COLO829 (cell line): ENCODE results near the gene RPL23.
A peak's percentile ranks its signal among the peaks of the same experiment; 100 is the strongest.

Experiments
- DNase-seq: peaks from one replicate; pipeline ENCODE4 v3.0.0; 2012; ENCODE audit warnings: low spot score

RPL23 gene

DNA sequence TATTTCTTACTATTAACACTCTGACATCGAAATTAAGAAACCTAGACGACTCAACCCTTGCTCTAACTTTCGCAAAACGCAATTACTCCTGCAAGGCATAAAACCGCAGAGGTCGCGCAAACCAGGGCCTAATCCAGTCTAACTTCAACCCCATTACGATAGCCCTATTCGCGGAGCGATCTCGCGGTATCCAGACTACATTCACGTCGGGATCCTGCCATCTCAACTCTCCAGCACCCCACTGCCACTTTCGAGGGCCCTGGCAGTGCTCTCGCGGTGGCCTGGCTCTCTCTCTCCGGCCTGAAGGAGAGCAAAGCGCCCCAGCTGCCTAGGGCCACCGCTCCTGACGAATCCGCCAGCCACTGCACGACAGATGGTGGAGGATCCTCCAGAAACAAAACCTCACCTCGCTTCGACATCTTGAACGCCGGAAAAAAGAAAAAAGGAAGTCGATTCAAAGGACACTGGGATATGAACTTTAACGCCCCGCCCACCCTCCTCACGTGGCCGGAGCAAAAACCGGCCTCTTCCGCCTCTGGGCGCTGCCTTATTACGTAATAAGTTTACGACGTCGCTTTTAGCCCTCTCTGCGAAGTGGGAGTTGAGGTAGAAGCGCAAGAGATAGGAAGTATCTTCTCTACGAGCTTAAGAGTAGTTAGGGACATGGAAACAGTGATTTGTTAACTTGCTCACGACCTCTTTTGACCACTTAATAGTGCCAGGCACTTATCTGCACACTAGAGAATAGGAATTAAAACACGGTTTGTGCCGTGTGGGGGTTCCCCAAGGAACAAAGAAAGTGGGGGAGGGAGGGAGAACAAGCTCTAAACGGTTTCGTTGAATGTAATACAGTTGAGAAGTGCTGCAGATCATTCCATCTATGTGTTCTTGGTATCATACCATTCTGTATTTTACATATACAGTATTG is at the start of gene RPL23:
TSS of gene RPL23 (minus strand) at position 430 of the 928 bp plus-strand sequence. CDS start at position 419, 11 bp downstream.
- peak; percentile 95 for DNase-seq

DNA sequence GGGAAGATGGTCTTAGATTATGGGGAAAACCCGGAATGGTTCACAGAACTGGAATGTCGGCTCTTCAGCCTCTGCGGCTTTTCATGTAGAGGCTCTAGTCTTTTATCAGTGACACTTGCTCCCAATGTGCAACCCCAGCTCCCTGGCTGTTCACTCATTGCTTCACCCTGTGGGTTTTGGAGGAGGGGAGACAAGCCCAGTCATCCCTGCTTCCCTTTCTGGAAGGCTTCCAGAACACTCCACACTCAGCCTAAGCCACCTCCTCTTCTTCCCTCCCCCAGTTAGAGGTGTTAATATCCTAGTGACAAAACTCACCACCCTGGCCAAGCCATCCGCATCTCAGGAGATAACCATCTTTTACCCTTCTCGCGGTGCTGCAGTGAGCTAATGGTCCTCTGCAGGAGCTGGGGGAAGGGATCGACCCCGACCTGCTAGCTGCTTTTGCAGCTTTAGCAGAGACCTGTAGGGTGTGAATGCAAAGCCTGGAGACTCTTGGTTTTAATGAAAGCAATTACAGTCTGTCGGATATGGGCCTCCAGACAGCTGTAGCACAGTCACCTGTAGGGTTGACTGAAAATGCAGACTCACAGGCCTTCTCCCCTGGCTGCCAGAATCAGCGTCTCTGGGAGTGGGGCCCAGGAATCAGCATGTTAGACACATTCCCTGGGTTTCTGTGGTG is 47.6 kb upstream of the RPL23 start:
- DNase-seq = no peak

DNA sequence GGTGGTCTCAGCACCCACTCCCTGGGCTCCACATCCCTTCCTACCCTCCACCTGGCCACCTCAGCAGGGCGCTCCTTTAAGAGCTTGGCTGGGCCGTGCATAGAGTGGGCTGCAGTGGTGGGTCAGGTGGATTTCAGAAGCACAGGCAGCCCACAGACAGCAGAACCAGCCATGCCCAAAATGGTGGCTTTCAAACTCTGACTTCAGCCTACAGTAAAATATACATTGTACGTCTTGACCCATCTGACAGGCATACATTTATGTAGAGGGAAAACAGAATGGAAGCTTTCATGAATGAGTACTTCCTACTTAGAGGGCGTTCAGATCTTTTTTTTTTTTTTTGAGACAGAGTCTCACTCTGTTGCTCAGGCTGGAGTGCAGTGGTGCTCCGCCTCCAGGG is 45.9 kb upstream of the RPL23 start:
- no peak for DNase-seq

DNA sequence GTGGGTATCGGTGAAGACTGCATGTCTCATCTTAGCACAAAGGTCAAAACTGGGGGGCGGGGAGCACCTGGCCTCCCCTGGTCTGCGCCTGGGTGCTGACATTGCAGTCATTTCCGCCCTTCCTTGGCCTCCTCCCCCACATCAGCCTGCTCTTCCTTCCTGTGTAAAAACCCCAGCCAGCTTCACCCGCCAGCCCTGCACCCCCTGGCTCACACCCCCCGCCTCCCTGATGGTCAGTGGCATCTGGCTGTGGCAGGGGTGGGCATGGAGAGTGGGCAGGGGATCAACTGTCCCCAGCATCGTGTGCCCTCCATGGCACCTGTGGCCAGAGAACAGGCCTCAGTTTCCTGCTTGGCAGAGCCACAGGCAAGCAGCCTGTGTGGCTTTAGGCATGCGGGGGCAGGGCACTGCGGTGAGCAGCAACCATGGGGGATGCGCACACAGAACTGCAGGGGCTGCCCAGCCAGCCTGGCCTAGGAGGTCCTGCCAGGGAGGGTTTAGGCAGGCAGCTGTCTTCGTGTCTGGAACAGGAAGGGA is 45.4 kb upstream of the RPL23 start:
- no peak for DNase-seq

DNA sequence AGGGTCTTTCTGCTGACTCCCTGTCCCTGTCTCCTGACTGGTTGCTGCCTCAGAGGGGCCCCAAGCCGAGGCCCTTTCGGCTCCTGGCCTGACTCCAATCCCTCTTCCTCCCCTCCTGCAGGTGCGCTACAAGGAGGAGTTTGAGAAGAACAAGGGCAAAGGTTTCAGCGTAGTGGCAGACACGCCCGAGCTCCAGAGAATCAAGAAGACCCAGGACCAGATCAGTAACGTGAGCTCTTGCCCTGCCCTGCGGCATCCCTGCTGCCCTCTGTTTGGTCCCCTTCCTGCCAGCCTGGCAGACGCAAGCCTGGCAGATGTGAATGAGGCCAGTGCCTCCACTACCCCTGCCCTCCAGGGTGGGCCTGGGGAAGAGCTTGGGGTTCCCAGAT is 44.8 kb upstream of the RPL23 start:
- DNase-seq = no peak

DNA sequence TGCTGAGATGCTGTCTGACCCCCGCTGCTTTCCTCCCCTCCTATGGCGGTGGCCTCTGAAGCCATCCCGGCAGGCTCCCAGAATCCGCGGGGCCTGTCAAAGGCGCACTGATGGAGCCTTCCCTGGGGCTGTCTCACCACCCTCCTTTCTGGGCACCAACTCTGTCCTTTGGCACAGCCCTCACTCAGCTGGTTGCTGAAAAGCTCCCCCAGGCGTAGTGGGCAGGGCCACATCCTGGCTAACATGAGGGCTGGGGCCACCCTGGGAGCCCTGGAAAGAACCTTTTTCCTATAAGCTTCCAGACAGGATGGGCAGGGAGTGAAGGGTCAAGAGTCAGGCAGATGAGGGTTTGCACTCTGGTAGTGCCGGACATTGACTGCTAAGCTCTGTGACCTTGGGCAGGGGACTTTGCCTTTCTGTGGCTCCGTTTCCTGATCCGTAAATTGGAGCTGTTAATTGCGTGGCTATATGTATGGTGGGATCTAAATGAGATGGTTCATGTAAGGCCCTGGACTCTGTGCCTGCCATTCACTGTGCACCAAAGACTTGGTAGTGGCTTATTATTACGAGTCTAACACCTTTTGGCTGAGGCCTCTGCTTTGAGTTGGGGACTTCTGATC is 44.3 kb upstream of the RPL23 start:
- no peak for DNase-seq

DNA sequence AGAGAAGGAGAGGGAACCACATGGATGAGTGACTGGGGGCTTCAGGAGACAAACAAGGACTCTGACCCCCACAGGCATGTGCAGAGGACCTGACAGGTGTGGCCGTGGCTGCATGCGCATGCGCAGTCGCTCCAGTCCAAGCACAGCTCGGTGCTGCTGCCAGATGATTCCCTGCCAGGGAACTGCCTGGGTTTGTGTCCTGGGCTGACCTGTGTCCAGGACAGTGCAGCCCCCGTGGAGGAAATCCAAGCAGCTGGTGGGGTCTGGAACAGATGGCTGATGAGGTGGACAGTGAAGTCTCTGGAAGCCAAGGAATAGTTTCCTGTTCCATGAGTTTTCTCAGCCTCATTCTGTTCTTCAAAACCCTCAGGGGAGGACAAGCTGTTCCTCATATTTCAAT is 43.7 kb upstream of the RPL23 start:
- DNase-seq = no peak

DNA sequence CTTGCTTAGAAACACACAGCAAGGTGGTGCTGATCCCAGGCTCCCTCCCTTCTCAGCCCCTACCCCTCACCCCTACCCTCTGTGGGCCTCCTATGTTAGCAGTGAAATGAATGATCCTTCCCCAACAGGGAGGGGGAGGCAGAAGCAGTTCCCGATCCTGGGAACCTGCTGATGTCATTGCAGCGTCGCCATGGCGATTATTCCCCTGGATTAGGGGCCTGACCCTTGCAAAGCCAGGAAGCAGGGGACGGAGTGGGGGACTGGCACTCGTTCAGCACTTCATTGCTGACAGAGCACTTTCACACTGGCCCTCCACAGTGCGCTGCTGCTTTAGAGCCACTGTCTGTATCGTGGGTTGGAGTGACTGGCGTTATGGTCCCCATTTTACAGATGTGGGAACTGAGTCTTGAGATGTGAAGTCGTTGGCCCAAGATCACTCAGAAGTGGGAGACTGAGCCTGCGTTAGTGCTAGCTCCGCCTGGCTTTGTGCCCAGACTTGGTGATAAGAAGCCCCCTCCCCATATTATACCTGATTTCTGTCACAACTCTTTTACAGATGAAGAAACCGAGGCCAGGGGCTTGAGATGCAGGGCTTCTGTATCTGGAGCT is 42.9 kb upstream of the RPL23 start:
- no peak for DNase-seq

DNA sequence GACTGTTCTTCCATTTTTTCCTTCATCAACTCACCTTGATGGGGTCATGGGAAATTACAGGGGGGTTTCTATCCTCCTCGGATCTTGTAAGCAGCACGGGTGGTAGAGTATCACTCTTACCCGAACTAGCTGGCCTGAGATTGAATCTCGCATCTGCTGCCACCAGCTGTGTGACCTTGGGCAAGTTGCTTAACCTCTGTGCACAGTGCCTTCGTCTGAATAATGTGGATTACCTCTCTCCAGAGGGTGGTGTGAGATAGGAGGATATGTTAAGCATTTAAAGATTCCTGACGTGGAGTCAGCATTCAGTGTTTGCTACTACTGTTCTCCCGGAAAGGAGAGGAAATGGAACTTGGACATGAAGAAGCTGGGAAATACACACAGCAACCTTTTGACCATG is 40.8 kb upstream of the RPL23 start:
- DNase-seq = no peak

DNA sequence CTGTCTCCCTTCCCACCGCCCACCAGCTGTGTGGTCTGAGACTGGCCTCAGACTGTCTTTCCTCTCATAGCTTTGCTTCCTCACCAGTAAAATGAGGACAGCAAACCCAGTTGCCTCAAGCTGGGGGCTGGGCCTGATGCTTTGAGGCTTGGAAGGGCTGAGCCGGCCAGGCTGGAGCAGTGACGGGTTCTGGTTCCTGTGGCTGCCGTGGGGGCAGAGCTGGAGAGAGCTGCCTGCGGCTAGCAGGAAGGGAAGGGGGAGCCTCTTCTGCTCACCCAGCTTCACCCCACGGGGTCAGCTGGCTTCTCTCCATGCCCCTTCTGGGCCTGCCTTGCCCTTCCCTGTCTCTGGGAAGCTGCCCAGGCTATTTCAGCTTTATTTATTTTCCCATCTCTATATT is 40.1 kb upstream of the RPL23 start:
- no peak for DNase-seq

DNA sequence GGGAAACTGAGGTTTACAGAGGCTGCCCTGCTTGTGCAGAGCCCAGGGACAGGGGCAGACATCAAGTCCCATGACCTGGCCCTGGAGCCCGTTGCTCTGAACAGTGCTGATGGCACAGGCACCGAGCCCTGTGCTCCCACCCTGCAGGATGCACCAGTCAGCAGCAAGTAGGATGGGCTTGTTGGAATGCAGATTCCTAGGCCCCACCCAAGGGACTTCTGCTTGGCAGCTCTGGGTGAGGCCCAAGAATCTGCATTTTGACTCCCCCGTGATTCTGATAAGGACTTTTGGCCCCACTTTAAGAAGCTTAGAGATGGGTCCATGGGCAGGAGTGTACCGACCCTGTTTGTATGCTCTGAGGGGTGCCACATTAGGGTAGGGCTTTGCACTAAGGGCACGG is 39.6 kb upstream of the RPL23 start:
- DNase-seq = no peak

DNA sequence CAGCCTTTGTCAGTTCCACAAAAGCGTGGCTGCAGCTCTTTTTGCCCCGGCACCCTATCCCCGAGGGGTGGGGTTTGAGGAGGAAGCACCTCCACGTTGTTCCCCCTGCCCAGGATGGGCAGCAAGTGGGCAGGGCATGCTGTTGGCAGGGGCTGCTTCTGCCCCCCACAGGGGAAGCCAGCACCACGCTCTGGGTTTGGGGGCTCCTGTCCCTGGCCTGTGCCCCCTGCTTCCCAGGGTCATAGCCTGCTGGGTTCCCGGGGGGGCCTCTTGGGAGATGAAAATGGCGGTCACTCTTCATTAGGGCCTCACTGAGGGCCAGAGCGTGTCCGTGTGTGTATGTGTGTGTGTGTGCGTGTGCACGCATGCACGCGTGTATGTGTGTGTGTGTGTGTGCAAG is 39.1 kb upstream of the RPL23 start:
- DNase-seq = no peak

DNA sequence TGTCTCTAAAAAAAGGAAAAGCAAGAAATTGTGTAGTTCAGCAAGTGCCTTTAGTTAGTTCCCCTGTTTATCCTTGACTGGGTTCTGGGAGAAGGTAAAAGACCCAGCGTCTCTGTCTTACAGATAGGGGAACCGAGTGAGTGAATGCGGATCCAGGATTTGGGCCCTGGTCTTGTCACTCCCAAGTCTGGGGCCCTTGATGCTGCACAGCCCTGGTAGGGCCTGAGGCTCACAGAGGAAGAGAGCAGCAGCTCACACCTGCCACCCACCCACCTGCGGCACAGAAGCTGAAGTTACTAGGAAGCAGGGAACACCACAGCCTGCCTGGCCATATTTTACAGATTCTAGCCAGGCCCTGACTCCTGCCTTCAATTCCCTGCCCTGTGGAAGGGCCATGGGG is 38.6 kb upstream of the RPL23 start:
- DNase-seq = no peak

DNA sequence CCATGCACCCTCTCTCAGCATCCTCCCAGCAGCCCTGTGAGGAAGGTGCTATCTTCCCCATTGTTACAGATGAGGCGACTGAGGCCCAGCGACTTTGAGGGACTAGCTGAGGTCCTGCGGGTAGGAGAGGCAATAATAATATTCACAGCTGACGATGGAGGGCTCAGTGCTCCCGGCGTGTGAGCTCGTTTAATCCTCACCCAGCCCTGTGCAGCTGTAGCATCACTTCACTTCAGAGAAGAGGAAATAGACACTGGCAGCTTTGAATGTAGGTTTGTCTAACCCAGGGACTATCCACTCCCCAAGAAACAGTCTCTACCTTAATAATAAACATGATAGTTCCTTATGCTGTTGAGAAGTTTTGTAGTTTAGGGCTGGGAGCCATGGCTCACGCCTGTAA is 37.9 kb upstream of the RPL23 start:
- no peak for DNase-seq

DNA sequence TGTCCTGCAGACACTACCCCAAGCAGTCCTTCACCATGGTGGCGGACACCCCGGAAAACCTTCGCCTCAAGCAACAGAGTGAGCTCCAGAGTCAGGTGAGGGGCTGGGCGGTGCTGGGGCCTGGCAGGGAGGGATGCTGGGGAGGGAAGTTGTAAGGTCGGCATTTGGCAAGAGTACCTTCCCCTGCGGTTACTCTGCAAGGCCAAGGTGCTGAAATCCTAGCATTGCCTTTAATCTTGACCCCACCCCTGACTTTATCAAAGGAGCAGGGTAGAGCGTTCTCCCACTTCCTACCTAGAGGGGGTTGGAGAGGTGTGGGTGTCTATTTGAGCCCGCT is 36.9 kb upstream of the RPL23 start:
- DNase-seq = no peak

DNA sequence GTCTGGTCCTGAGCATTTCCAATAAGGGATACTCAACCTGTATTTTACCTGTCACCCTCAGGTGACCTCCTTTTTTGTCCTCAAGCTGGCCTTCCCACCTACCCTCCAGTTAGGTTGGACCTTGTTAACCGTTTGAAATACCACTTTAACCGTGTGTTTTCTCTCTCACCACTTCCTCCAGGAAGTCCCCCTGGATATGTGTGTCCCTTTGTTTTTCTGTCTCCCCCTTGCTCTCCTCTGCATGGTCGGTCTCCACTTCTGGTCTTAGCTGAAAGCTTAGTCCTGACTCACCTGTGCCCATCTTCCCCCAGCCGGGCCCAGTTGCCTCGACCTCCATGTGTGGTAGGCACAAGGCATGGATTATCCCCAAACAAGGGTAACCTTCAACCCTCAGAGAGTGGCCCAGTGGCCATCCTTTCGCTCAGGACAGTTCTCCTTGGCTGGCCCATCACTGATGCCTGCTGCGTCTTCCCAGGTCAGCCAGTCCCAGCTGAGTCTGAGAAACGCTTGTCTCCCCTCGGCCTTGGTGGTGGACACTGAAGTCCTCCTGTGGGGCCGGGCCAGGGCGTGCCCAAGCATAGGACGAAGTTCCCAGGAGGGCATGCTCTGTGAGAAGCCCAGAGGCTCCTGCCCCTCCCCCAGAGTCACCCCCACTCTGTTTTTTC is 36.4 kb upstream of the RPL23 start:
- DNase-seq = no peak

DNA sequence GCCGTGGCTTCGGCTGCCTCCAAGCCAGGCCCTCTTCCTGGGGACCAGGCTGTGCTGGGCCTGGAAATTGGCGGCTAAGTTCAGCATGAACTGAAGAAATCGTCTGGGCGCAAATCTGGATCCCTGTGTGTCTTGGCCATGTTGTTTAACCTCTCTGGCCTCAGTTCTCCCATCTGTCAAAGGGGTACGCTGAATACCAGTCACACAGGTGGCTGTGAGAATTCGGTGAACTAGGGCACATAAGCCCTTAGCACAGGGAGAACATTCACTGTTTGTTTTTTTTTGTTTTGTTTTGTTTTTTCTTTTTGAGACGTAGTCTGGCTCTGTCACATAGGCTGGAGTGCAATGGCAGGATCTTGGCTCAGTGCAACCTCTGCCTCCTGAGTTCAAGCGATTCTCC is 35.3 kb upstream of the RPL23 start:
- no peak for DNase-seq

DNA sequence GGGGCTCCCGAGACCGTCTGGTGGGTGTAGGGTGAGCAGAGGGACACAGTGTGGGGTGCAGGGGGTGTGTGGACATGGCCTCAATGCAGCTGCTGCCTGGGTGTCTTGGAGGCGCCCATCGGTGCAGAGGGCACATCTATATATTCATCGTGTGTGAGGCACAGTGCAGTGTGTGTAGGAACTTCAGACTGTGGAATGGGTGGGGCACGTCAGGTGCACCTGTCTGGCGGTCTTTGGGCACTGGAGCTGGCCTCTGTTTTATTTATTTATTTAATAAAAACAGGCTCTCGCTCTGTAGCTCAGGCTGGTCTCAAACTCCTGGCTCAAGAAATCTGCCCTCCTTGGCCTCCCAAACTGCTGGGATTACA is 33.1 kb upstream of the RPL23 start:
- DNase-seq = no peak

DNA sequence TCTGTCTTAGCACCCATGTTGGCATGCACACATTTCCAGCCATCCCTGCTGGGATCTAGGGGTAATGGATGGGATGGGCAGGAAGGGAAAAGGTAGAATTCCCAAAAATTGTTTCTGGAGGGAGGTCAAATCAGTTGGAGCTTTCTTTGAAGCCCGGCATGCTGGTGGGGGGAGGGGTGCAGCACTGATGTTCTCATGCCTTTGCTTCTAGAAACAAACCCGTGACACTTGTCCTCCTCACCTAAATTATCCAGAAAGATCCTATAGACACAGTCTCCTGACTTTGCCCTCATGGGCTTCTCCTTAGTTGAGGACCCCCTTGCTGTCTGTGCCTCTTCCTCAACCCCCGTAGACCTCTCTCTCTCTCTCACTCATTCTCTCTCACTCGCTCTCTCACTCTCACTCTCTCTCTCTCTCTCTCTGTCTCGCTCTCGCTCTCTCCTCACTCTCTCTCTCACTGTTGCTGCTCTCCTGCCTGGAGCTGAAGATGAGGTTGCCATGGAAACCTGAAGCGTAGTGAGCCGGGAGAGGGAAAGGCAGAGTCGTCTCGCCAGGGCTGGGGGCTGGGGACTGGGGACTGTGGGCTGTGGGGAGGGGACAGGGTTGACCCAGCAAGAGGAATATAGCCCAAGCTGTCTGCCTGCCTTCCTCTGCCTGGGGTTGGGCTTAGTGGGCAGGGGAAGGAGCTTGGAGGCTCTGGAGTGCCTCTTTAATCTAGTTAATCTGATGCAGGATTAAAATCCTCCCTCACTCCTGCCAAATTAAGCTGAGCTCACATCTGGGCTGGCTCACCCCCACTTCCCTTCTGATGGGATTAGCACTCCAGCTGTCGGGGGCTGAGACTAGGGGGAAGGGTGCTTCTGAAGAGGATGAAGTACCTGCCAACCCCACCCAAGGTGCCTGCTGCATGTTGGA is 32.5 kb upstream of the RPL23 start:
- no peak for DNase-seq

DNA sequence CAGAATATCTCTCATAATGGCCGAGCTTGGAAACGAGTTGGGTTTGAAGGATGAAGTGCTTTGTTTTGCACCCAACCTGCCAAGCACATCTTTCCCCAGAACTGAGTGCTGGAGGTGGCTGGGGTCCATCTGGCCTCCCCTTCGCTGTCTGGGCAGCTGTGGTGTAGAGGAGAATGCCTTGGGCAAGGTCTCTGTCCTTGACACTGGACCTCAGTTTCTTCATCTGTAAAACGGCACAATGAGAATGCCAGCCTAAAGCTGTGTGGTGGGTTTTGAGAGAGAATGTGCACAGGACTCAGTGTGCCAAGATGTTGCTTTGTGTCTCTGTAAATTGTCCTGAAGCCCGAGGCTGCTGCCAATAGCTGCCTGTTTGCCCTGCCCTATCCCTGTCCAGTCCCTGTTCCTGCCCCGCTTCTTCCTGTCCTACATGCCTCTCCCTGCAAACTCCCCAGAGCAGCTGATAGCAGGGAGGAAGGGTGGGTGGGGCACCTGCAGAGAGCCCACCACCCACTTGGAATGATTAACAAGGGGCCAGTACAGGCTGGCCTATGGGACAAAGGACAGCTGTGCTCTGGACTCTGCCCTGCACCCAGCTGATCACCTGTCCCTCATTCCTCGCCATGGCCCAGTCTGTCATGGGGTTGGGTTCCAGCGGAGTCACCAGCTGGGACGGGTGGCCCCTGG is 31.7 kb upstream of the RPL23 start:
- DNase-seq = no peak
